PC-9 (cell line): ENCODE results near the gene INSYN1.

Experiments used
- EZH2 ChIP-seq: fragments of 200-600 bp; sonication (generic); IDR thresholded peaks from 2 replicates; pipeline ENCODE4 v1.8.0; 2017; ENCODE audit warnings: antibody characterized with exemption, low read depth
- TF ChIP-seq, protein P1 (sequence below): fragments of 200-600 bp; sonication (generic); conservative IDR thresholded peaks from 2 replicates; pipeline ENCODE4 v1.6.1; 2017; ENCODE audit warnings: mixed run types, antibody characterized with exemption, mild to moderate bottlenecking, moderate library complexity

DNA sequence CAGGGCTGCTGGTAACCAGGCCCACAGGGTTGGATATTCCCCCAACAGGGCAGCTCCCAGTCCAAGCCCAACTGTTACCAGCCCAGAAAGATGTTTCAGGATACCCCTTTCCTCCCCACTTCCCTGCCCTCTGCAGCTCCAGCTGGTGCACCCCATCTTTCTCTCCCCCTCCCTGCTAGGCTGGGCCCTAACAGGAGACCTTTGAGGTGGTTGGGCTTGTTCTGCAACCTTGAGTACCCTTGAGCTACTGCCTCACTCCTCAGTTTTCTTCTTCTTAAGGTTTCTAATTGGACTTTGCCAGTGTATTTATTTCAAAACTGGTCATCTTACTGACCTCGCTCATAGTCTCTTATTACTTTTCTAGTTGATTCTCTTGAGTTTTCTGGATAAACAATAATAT, 16.9 kb upstream of the INSYN1 start:
- TF ChIP-seq, protein P1, sequence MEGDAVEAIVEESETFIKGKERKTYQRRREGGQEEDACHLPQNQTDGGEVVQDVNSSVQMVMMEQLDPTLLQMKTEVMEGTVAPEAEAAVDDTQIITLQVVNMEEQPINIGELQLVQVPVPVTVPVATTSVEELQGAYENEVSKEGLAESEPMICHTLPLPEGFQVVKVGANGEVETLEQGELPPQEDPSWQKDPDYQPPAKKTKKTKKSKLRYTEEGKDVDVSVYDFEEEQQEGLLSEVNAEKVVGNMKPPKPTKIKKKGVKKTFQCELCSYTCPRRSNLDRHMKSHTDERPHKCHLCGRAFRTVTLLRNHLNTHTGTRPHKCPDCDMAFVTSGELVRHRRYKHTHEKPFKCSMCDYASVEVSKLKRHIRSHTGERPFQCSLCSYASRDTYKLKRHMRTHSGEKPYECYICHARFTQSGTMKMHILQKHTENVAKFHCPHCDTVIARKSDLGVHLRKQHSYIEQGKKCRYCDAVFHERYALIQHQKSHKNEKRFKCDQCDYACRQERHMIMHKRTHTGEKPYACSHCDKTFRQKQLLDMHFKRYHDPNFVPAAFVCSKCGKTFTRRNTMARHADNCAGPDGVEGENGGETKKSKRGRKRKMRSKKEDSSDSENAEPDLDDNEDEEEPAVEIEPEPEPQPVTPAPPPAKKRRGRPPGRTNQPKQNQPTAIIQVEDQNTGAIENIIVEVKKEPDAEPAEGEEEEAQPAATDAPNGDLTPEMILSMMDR = no peak
- no peak for TF ChIP-seq EZH2
